GM18951 (cell line): ENCODE data around the gene NDUFAF8.

Experiments
- POLR2A ChIP-seq: IDR thresholded peaks from 4 replicates; pipeline ENCODE4 v1.6.1; 2011; ENCODE audit warnings: mild to moderate bottlenecking; ENCODE audit not compliant: insufficient read length, insufficient read depth; ENCODE audit errors: extremely low read depth
- in situ Hi-C: fragments of 300-500 bp; cut with MboI; formaldehyde crosslinking; loops from one replicate; pipeline ENCODE4 v1.12.0; 2022; ENCODE audit warnings: low sequenced_read_pairs, mixed read lengths, inconsistent platforms; ENCODE audit not compliant: unreplicated experiment

NDUFAF8 gene

GRCh38 chr17:81196505-81197408 is 42.4 kb upstream of the NDUFAF8 start:
- in situ Hi-C loops: no loop called here
- no peak for TF ChIP-seq POLR2A

- in situ Hi-C loops: no loop called here
- TF ChIP-seq POLR2A: no peak
Observed at GRCh38 chr17:81197409-81197795, 41.7 kb upstream of the NDUFAF8 start.

GRCh38 chr17:81197831-81198490 is 41.2 kb upstream of the NDUFAF8 start:
- in situ Hi-C loops: no loop called here
- no peak for TF ChIP-seq POLR2A

GRCh38 chr17:81198826-81199481 is 40.2 kb upstream of the NDUFAF8 start:
- in situ Hi-C loops: no loop called here
- TF ChIP-seq POLR2A: no peak

- no peak for TF ChIP-seq POLR2A
- in situ Hi-C loops: no loop called here
Observed at GRCh38 chr17:81199482-81199830, 39.7 kb upstream of the NDUFAF8 start.

GRCh38 chr17:81200201-81200600 is 38.9 kb upstream of the NDUFAF8 start:
- TF ChIP-seq POLR2A: no peak
- in situ Hi-C loops: no loop called here

- in situ Hi-C loops: no loop called here
- no peak for TF ChIP-seq POLR2A
Observed at GRCh38 chr17:81200695-81201580, 38.2 kb upstream of the NDUFAF8 start.

- in situ Hi-C loops: no loop called here
- no peak for TF ChIP-seq POLR2A
Observed at GRCh38 chr17:81202318-81202717, 36.8 kb upstream of the NDUFAF8 start.

- TF ChIP-seq POLR2A: no peak
- in situ Hi-C loops: no loop called here
Observed at GRCh38 chr17:81203136-81203535, 36.0 kb upstream of the NDUFAF8 start.

- no peak for TF ChIP-seq POLR2A
- in situ Hi-C loops: no loop called here
Observed at GRCh38 chr17:81204578-81204977, 34.5 kb upstream of the NDUFAF8 start.

- in situ Hi-C loops: no loop called here
Observed at GRCh38 chr17:81206166-81206565, 33.0 kb upstream of the NDUFAF8 start.

GRCh38 chr17:81206657-81207056 is 32.5 kb upstream of the NDUFAF8 start:
- in situ Hi-C loops: no loop called here
- no peak for TF ChIP-seq POLR2A

More at GRCh38 chr17:81206166-81206565, 33.0 kb upstream of the NDUFAF8 start:
- no peak for TF ChIP-seq POLR2A
